Kidney epithelial cell (primary cell): Measurements from ENCODE around the gene TMEM38B. TPM values are rescaled to one million over a fixed set of nuclear protein-coding genes. Genes with fewer than 3 reads are reported as not detected.
"Not testable (repeated sequence)": the region's sequence is repeated elsewhere in the genome, so short reads cannot be mapped to it uniquely, and the experiment has no call there.

Source experiments
- DNase-seq: peaks from one replicate; pipeline ENCODE4 v3.0.0-alpha.2; 2010; ENCODE audit warnings: low read depth
- H3K27me3 ChIP-seq: 2 replicates; pipeline ENCODE4 v1.6.0; 2011; ENCODE audit warnings: low read length; ENCODE audit not compliant: control insufficient read depth, insufficient read depth
- H3K36me3 ChIP-seq: 2 replicates; pipeline ENCODE4 v1.5.1; 2011; ENCODE audit warnings: low read length; ENCODE audit not compliant: control insufficient read depth, insufficient read depth
- H3K4me3 ChIP-seq: 2 replicates; pipeline ENCODE4 v1.5.1; 2011; ENCODE audit warnings: low read depth, mild to moderate bottlenecking, control low read depth, low read length
- total RNA-seq: library from RNA; depleted of rRNA; stranded (reverse); fragments of >200 nt; gene quantifications from 2 replicates; pipeline ENCODE4 v1.2.3, GENCODE V29; 2015
- TF ChIP-seq, protein P1 (sequence below): IDR thresholded peaks from 2 replicates; pipeline ENCODE4 v1.5.1; 2011; ENCODE audit warnings: mild to moderate bottlenecking, moderate library complexity, low read length, control low read depth, inconsistent platforms; ENCODE audit not compliant: insufficient read depth, poor library complexity, severe bottlenecking

The TMEM38B gene
- total RNA-seq, 1 donor from 2014 or later: 12.0 TPM

DNA sequence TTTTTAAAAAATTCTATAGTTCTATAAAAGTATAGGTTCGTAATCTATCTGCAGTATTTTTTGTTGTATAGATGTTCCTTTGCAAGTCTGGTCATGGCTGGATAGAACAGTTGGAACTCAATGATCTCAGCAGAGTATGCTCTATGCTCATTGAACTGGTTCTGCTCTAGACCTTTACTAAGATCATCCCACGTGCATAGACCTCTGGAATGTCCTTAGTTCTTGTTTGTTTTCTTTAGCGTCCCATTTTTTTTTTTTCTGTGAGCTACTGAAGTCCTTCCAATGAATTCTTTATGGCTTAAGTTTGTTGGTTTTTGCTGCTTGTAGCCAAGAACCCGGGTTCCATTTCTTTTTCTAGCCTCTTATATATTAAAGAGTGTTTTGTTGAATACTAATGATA, 3.5 kb downstream of the TMEM38B start:
- H3K4me3 ChIP-seq: no peak overlapping the region
- H3K36me3 ChIP-seq: no peaks in the 10 kb centered on the region
- DNase-seq: no peak
- H3K27me3 ChIP-seq: no peaks in the 10 kb centered on the region
- TF ChIP-seq, protein P1, sequence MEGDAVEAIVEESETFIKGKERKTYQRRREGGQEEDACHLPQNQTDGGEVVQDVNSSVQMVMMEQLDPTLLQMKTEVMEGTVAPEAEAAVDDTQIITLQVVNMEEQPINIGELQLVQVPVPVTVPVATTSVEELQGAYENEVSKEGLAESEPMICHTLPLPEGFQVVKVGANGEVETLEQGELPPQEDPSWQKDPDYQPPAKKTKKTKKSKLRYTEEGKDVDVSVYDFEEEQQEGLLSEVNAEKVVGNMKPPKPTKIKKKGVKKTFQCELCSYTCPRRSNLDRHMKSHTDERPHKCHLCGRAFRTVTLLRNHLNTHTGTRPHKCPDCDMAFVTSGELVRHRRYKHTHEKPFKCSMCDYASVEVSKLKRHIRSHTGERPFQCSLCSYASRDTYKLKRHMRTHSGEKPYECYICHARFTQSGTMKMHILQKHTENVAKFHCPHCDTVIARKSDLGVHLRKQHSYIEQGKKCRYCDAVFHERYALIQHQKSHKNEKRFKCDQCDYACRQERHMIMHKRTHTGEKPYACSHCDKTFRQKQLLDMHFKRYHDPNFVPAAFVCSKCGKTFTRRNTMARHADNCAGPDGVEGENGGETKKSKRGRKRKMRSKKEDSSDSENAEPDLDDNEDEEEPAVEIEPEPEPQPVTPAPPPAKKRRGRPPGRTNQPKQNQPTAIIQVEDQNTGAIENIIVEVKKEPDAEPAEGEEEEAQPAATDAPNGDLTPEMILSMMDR: no peak

DNA sequence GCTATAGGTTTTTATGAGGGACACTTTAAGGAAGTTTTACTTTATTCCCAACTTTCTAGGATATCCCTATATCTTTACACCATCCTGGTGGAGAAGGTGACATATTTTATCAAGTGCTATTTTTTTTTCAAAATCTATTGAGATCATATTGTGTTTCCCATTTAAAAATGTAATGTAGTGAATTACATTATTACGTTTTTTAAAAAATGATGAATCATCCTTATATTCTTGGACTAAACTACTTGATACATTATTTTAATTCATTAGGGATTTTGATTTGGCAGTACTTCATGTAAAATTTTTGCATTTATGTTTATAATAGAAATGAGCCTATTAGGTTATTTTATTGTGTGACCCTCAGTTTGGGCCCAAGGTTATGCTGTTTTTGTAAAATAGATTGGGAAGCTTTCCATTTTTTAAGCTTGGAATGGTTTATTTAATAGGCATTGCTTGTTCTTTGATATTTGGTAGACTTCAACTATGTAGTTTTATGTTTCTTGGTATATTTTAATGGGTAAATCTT, 4.1 kb downstream of the TMEM38B start:
- no peaks in the 10 kb centered on the region for H3K36me3 ChIP-seq
- TF ChIP-seq, protein P1: no peak
- no peaks in the 10 kb centered on the region for H3K27me3 ChIP-seq
- no peak for DNase-seq
- H3K4me3 ChIP-seq: no peak overlapping the region

DNA sequence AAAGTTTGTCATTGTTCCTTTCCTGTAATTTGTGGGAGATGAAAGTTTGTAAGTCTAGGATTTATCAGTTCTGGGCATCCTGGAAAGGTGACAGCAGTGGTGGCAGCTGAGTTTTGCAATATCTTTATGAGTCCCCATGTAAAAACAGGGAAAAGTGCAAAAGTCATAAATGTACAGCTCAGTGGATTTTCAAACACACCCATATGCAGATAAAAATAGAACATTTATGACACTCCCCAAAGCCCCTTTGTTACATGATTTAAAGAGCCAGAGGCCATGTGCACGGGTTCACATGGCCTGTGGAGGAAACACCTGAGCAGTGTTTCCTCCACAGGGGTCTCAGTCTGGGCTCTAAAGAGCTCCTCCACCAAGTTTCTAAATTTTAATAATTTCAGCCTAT, 6.3 kb downstream of the TMEM38B start:
- no peak overlapping the region for H3K4me3 ChIP-seq
- TF ChIP-seq, protein P1: no peak
- no peaks in the 10 kb centered on the region for H3K27me3 ChIP-seq
- no peaks in the 10 kb centered on the region for H3K36me3 ChIP-seq
- no peak for DNase-seq

DNA sequence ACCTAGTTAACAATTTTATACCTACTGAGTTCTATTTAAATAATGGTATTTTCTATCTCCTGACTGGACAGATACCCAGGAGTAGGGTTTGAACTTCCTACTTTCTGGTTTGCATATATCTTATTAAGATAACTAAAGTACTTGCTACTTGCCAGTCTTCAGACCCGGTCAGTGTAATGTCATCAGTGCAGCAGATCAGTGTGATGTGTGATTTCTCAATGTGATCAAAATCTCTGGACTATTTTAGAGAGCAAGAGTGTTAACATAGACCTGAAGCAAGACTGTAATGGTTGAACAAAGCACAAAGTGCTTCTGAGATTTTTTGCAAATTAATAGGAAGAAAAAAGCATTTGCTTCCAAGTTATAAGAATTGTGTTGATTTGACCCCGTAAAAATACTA, 6.8 kb downstream of the TMEM38B start:
- Histone ChIP-seq H3K36me3 (no peaks in the 10 kb centered on the region), H3K4me3 (no peak overlapping the region), H3K27me3 (no peaks in the 10 kb centered on the region)
- TF ChIP-seq, protein P1: no peak
- DNase-seq: no peak

DNA sequence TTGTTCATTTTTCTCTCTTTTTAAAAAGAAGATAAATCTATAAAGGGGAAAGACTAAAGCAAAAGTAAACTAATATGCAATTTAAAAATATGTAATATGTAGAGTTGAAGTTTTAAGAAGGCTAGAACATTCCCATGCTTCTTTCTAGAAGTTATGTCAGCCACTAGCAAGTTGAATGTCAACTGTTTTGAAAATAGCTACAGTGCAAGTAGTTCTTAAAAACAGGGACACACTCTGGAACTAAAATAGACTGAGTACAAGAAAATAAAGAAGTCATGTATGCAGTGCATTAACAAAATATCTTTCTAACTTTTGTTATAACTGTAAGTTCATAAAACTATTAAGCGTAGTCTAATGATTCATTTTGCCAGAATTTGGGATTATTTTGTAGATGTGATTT, 7.9 kb downstream of the TMEM38B start:
- H3K36me3 ChIP-seq: no peaks in the 10 kb centered on the region
- no peaks in the 10 kb centered on the region for H3K27me3 ChIP-seq
- TF ChIP-seq, protein P1: no peak
- DNase-seq: no peak
- H3K4me3 ChIP-seq: no peak overlapping the region

DNA sequence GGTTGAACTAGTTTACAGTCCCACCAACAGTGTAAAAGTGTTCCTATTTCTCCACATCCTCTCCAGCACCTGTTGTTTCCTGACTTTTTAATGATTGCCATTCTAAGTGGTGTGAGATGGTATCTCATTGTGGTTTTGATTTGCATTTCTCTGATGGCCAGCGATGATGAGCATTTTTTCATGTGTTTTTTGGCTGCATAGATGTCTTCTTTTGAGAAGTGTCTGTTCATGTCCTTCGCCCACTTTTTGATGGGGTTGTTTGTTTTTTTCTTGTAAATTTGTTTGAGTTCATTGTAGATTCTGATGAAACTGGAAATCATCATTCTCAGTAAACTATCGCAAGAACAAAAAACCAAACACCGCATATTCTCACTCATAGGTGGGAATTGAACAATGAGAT, 9.3 kb downstream of the TMEM38B start:
- not testable (repeated sequence) for H3K36me3 ChIP-seq, H3K4me3 ChIP-seq, H3K27me3 ChIP-seq, DNase-seq
